Stimulated activated CD8-positive, alpha-beta memory T cell treated with anti-CD3 and anti-CD28 coated beads, Interleukin-12 subunit alpha, Interleukin-12 subunit beta, amount 100 ng/mL, for 24 hours (primary cell): Measurements from ENCODE around the gene BBS4.
"Not testable (repeated sequence)": the region's sequence is repeated elsewhere in the genome, so short reads cannot be mapped to it uniquely, and the experiment has no call there.

Experiments used
- DNase-seq: peaks from one replicate; pipeline ENCODE4 v3.0.0-alpha.2; 2020; ENCODE audit errors: extremely low read depth

The BBS4 gene

DNA sequence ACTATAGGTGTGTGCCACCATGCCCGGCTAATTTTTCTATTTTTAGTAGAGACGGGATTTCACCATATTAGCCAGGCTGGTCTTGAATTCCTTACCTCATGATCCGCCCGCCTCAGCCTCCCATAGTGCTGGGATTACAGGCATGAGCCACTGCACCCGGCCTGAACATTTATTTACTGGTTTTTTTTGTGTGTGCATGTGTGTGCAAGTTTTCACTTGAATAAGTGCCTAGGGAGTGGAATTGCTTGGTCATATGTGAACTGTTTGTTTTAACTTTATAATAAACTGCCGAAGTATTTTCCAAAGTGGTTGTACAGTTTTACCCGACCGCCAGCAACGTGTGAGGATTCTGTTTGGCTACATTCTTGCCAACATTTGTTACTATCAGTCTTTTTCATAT, 14.1 kb downstream of the BBS4 start:
- DNase-seq: no peak

DNA sequence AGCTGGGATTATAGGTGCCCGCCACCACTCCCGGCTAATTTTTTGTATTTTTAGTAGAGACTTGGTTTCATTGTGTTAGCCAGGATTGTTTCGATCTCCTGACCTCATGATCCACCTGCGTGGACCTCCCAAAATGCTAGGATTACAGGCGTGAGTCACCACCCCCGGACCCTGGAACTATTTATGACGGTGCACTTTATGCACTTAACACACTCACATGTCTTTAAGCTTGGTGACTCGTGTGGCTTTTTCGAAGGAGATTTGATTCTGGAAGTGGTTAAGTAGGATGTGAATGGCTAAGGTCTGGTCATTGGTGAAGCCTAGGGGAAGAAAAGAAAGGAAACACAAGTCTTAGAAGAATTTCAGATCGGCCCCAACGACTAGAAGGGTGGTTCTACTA, 20.3 kb downstream of the BBS4 start:
- DNase-seq: no peak

DNA sequence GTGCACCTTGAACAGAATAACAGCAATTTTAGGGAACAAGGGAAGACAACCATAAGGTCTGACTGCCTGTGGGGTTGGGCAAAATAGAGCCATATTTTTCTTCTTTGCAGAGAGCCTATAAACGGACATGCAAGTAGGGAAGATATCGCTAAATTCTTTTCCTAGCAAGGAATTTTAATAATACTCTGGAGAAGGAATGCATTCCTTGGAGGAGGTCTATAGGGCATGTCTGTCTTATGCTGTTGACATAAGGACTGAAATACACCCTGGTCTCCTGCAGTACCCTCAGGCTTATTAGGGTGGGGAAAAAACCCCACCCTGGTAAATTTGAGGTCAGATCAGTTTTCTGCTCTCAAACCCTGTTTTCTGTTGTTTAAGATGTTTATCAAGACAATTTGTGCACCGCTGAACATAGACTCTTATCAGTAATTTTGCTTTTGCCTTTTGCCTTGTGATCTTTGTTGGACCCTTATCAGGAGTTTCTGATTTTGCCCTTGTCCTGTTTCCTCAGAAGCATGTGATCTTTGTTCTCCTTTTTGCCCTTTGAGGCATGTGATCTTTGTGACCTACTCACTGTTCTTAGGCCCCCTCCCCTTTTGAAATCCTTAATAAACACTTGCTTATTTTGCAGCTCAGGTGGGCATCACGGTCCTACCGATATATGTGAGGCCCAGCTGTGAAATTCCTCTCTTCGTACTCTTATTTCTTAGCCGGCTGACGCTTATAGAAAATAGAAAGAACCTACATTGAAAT, 22.7 kb downstream of the BBS4 start:
- not testable (repeated sequence) for DNase-seq

DNA sequence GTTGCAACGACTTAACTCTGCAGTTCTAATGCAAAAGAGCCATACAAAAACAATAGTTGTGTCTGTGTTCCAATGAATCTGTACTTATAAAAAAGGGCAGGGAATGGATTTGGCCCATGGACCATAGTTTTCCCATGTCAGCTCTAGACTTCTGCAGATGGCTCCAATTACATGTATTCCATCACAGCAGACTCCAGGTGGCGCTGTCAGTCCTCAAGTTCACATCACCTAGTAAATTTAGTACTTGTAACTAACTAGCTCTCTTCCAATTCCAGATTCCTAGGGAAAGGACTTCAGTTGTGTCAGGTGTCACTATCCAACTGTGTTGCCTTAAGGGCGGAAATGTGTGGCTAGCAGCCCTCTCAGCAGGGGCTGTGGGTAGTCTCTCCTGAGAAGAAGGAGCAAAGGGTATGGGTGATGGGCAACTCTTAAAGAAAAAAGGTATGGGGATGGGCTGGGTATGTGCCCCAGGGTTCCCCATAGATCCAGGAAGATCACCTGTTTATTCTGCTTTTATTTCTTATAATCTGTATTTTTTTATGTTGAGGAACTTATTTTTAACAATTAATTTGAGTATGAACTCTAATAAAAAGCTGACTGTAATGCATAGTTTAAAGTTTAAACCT, 36.2 kb downstream of the BBS4 start:
- DNase-seq: peak; percentile 5

DNA sequence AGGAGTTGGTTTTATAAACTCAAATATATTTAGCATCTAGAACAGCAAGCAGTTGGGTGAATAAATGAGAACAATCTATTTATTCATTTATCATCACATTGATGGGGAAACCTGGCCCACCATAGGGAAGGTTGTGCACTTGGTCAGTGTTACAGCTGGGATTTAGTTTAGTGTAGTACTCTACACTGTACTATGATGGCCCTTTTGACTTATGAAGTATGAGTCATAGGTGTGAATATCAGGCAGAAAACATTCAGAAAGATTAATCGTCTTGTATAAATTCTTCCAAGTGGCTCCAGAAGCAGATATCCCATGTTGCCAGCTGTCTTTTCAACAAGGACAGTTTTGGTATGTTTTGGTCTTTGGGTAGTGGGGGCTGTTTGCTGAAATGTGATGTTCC, 38.0 kb downstream of the BBS4 start:
- DNase-seq: no peak

DNA sequence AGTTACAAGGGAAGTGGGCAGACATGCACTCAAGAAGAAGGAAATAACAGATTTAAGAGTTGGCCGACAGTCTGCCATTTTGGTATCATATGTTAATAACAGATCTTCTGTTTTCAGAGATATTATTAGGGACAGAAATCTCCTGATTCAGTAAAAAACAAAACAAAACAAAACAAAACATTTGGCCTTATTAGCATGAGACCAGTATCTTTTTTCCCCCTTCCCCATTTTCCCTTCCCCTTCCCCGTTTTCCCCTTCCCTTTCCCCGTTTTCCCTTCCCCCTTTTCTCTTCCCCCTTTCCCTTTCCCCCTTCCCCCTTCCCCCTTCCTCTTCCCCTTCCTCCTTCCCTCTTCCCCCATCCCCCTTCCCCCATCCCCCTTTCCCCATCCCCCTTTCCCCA, 39.4 kb downstream of the BBS4 start:
- DNase-seq: no peak

DNA sequence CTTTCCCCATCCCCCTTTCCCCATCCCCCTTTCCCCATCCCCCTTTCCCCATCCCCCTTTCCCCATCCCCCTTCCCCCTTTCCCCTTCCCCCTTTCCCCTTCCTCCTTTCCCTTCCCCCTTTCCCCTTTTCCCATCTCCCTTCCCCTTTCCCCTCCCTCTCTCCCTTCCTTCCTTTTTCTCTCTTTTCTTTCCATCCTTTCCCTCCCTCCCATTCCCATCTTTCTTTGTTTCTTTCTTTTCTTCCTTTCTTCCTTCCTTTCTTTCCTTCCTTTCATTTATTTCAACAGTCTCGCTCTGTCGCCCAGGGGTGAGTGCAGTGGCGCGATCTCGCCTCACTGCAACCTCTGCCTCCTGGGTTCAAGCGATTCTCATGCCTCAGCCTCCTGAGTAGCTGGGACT, 39.8 kb downstream of the BBS4 start:
- not testable (repeated sequence) for DNase-seq

DNA sequence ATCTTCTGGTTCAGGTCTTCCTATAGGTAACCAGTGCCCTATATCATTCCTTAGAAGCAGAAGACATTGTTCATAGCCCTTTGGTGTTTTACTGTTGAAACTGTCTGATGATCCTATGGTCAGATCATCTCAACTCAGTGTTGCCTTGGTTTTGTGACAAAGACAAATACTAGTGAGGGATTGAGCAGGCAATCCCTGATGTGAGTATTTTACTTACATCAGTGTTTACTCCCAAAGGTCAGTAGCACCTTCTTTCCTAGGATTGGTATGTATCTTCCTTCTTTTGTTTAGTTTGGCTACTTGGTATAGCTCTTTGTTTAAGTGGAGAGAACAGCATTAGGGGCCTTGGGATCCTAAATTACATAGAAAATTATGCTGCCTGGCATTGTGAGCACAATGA, 41.1 kb downstream of the BBS4 start:
- DNase-seq: no peak

DNA sequence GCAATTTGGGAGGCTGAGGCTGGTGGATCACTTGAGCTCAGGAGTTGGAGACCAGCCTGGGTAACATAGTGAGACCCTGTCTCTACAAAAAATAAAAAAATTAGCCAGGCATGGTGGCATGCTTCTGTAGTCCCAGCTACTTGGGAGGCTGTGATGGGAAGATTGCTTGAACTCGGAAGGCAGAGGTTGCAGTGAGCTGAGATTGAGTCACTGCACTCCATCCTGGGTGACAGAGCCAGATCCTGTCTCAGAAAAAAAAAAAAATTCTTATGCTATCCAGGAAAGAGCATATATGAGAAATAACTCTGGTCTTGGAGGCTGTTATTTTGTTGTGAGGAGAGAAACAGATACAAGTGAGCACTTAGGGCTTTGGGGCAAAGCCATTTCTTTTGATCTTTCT, 42.2 kb downstream of the BBS4 start:
- not testable (repeated sequence) for DNase-seq

DNA sequence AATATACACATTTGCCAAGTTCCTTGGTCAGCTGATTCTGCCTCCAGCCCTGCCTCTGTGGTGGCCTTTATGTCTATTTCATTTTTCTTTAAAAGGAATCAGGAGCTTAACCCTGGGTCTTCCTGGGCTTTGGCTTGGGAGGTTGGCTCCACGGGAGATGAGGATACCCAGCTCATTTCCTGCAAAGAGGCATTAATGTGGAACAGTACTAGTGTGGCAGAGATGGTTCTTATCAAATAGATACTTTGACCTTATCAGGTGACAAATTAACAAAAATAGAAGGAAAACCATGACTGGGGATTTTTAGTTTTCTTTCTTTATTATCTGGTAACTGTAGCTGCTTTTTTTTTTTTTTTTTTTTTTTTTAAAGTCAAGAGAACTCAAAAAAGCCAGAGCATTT, 42.8 kb downstream of the BBS4 start:
- no peak for DNase-seq

DNA sequence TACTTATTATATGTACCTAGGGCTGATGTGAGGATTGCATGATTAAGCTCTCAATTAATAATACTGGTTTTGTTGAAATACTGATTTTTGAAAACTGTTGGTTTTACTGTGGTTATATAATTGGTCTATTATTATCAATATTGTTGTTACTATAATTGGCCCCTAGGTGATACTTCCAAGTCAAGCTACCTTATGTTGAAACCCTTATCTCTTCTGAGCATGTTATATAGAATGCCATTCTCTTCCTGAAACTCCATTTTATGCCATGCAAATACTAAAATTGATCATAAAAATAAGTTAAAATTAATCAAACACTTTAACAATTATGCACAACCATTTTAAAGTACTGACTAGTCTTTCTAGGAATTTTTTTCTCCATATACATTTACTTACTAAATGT, 46.1 kb downstream of the BBS4 start:
- no peak for DNase-seq

DNA sequence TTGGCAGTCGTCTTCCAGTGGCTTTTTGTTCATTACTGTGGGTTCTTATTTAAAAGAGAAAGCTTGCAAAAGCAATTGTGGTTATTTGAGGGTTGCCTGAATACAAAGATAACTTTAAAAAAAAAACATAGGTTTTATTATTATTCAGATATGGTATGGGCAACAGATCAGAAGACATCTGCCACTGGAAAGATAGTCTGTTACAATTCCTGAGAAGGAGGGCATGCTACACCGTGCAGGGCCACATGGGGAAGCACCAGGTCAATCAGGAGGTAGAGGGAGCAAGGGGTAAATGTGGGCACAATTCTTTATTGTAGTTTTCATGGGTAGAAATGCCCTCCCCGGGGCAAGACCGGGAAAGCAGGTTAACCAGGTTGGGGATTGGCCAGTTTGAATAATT, 46.5 kb downstream of the BBS4 start:
- DNase-seq: no peak

DNA sequence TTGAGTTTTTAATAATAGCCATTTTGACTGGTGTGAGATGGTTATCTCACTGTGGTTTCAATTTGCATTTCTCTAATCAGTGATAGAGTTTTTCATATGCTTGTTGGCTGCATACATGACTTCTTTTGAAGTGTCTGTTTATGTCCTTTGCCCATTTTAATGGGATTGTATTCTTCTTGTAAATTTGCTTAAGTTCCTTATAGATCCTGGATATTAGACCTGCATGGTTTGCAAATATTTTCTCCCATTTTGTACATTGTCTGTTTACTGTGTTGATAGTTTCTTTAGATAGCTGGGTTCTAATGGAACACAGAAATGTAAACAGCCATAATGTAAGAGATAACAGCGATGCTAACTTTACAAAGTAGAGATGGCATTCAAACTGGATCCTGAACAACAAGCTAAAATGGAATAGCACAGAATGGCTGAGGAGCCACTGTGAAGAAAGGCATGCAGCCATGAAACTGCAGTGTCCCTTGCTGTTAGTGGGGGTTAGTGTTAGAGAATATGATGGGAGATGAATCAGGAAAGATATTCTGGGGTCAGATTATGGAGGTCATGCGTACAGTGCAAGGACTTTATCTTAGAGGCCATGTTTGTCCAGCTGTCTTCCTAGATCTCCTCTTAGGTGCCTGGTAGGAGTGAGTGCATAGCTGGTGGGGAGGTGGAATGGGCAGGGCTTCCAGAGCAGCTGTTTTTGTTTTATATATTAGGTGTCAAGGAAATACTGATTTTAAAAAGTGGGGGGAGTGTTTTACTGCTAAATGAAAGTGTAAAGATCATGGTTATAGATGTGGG, 48.1 kb downstream of the BBS4 start:
- DNase-seq: no peak

DNA sequence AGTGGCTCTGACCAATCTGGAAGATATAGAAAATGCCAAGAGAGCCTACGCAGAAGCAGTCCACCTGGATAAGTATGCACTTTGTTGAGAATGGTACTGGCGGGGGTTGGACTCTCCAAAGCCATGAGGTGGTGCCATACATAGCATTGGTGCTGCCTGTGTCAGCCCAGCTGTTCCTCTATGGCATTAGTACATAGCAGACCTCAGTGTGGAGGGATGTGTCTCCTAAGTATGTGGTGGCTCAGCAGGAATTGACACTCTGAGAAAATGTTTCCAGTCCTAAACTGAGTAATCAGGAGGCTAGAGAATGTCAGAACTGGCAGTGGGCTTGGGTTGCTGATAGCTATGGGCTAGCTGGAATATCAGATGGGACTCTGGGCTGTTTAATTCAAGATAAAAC, 49.1 kb downstream of the BBS4 start:
- DNase-seq: no peak

DNA sequence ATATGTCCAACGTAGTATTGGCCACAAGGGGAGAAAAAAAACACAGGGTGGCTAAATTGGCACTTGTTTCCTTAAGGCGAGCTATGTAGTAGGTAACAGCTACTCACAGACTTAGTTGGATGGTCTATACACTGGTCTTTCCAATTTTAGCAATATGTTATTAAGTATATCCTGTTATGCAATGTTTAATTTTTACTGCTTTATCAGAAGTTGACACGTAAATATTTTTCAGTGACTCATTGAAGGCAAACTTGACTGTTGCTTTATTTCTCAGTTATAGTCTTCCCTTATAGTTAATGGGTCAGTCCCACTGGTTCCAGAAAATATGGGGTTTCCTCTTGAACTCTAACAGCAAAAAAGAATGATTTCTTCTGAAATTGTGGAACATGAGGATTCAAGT, 51.1 kb downstream of the BBS4 start:
- DNase-seq: no peak

DNA sequence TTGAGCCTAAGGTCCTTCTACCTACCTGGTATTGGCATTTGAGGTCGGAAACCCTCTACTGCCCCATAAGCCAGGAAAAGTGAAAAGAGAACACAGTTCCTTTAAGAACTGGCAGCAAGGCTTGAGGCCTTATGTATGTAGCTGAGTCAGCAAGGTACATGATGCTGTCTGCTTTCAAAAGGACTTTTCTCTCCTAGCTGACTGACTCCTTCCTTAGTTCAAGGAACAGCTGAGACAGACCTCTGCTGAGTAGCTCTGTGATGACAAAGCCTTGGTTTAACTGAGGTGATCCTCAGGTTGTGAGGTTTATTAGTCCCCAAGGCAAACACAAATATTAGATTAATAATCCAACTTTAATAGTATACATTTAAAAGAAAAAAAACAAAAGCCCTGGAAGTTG, 51.7 kb downstream of the BBS4 start:
- DNase-seq: no peak

DNA sequence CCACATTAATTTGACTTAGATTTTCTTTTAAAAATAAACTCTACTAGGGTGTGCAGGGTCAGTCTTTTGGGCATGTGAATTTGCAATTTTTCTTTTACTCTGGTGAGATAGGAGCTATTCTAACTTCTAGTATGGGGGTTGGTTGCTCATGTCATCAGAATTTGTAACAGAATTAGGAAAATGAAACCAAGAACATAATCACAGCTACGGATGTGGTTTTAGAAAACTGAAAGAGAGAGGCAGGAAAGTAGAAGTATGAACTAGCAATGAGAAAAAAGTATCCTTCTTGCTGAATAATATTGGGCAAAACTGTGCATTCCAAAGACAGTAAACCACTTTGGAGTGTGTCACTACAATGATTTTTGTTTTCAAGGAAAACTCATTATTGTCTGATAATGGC, 54.2 kb downstream of the BBS4 start:
- DNase-seq: no peak

DNA sequence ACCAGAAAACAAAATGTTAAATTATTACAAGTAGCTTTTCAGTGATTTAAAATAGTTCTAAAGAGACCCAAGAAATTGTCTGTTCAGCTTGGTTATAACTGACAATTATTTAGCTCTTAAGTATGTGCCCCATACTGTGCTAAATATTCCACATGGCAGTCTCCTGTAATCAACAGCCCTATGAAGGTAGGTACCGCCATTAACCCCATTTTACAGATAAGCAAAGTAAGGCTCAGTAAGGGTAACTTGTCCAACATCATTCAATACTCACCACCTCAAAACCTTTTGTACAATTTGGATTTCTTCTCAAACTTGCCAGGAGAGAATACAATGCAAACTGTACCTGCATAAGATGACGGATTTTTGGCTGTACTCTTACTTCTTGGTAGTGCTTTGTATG, 63.7 kb downstream of the BBS4 start:
- DNase-seq: no peak

DNA sequence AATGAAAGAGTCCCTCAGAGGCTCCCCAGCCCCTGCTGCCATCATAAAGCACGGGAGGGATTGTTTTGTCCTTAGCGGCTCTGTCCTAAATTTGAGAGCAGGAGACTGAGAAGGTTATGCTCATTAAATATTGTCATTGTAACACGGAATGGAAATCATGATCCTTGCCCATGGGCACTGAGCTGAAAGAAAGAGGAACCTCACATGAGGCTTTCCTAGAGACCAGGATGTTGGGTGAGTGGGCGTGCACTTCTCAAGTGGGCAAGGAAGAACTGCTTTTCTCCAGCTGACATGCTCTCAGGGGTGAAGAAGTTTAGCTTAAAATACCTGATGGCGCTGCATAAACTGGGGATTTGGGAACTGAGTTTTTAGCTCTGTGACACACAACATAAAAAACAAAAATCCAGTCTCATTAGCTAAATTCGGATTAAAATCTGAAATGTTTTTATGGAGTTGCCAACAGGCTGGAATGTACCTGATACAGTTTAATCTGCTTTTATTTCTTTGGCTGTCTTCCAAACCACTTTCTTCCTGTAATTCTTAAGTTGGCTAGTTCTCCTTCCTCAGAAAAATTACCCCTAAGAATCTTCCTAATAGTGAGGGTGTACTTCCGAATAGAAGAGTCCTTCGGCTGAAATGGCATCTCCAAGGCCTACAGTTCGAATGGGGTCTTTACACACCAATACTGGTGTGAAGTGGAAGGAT, 65.9 kb downstream of the BBS4 start:
- DNase-seq: no peak

DNA sequence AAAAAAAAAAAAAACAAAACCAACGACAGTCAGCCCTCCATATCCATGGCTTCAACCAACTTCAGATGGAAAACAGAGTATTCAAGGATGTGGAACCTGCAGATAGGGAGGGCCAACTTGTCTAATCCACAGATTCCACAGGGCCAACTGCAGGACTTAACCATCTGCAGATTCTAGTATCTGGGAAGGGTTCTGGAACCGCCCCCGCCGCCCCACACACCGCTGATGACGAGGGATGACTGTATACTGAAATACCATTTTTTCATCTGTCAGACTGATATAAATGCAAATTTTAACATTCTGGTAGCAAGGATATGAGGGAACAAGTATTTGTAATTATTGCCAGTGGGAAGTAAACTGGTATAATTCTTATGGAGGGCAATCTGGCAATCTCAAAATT, 68.1 kb downstream of the BBS4 start:
- no peak for DNase-seq

DNA sequence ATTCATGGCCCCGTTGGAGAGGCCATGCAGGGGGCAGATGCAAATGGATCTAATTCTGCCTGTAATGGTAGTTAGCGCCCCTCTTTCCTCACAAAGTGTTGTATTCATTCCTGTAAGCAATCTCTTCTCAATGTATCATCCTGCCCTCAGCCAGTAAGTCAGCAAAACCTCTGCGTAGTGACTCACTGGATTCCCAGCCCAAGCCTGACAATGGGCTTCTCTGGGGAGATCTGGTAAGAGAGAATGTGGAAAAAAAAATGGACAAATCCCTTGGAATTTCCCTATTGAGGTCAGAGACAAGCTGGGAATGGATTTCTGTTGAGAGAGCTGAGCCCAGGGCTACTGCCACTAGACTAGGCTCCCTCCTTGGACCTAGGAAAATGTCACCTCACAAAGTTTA, 72.2 kb downstream of the BBS4 start:
- no peak for DNase-seq

DNA sequence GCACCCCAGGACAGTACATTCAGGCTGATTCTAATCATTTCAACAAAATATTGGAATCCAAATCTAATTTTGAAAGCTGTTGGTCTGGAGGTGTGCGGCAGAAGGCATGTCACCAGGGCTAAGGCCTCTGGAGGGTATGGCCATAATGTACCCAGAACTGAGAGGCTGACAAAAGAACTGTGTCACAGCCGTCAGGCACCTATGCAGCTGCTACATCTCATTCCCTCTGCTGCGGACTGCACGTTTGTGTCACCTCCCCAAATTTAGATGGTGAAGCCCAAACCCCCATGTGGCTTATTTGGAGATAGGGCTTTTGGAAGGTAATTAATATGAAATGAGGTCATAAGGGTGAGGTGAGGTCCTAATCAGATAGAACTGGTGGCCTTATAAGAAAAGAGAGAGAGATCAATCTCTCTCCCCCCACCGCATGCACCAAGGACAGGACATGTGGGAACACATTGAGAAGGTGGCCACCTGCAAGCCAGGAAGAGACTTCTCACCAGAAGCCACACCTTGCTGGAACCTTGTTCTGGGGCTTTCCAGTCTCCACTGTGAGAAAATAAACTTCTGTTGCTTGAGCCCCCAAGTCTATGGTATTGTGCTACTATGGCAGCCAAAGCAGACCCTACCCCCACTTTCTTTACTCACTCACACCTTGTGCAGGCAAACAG, 74.7 kb downstream of the BBS4 start:
- DNase-seq: no peak
